Natural killer cell treated with Interleukin-12 subunit alpha and Interleukin-12 subunit beta and Interleukin-15 and Interleukin-18, amount 100 ng/mL, for 72 hours (primary cell): ENCODE results near the gene HSD17B2. TPM values are rescaled to one million over a fixed set of nuclear protein-coding genes. Genes with fewer than 3 reads are reported as not detected.
"Not testable (repeated sequence)": the region's sequence is repeated elsewhere in the genome, so short reads cannot be mapped to it uniquely, and the experiment has no call there.

Experiments
- ATAC-seq, 2 donors: fragments of 150-1000 bp; cut with Tn5 transposase in 1 of 2; sonication (Bioruptor Pico), chemical (Tn5 transposase) in 1 of 2; 2 replicates each; pipeline ENCODE4 v1.10.0; 2021
- DNase-seq: peaks from one replicate; pipeline ENCODE4 v3.0.0; 2022; ENCODE audit warnings: low spot score
- H3K27ac Mint-ChIP-seq, 2 donors: 1 replicate in 1 of 2; 2 replicates in 1 of 2; pipeline ENCODE4 v1.8.0; 2022; ENCODE audit warnings: mixed read lengths in 2 of 2, mild to moderate bottlenecking in 1 of 2, moderate library complexity in 1 of 2
- H3K27me3 Mint-ChIP-seq, 2 donors: 1 replicate in 1 of 2; 2 replicates in 1 of 2; pipeline ENCODE4 v1.8.0; 2022; ENCODE audit warnings: mixed read lengths in 2 of 2
- H3K36me3 Mint-ChIP-seq: one replicate; pipeline ENCODE4 v1.8.0; 2022; ENCODE audit warnings: mixed read lengths
- H3K4me1 Mint-ChIP-seq, 2 donors: 1 replicate in 1 of 2; 2 replicates in 1 of 2; pipeline ENCODE4 v1.8.0; 2022; ENCODE audit warnings: low read depth in 2 of 2, mixed read lengths in 2 of 2, mild to moderate bottlenecking in 1 of 2
- H3K4me3 Mint-ChIP-seq: one replicate; pipeline ENCODE4 v1.8.0; 2022; ENCODE audit warnings: mixed read lengths
- H3K9me3 Mint-ChIP-seq: 2 replicates; pipeline ENCODE4 v1.8.0; 2022; ENCODE audit warnings: mixed read lengths
- total RNA-seq, 2 donors: library from RNA; stranded (reverse); gene quantifications; one replicate each; pipeline ENCODE4 v1.2.3, GENCODE V29; 2022

HSD17B2 gene
- total RNA-seq, 2 donors from 2014 or later, result not detected

DNA sequence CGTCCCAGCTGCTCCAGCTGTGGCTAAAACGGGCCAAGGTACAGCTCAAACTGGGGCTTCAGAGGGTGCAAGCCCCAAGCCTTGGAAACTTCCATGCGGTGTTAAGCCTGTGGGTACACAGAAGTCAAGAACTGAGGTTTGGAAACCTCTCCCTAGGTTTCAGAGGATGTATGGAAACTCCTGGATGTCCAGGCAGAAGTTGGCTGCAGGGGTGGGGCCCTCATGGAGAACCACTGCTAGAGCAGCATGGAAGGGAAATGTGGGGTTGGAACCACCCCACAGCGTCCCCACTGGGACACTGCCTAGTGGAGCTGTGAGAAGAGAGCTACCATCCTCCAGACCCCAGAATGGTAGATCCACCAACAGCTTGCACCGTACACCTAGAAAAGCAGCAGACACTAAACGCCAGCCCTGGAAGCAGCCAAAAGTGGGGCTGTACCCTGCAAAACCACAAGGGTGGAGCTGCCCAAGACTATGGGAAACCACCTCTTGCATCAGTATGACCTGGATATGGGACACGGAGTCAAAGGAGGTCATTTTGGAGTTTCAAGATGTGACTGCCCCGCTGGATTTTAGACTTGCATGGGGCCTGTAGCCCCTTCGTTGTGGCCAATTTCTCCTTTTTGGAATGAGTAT is 26.0 kb upstream of the HSD17B2 start:
- Mint-ChIP-seq H3K4me3 (no peak overlapping the region), H3K27me3 (peaks cover 7 to 8% of the 10 kb centered on the region in 2 donors), H3K27ac (no peak overlapping the region), H3K36me3 (peaks cover 18% of the 10 kb centered on the region), H3K4me1 (peaks cover 19 to 20% of the 10 kb centered on the region in 2 donors), H3K9me3 (peaks cover 10% of the 10 kb centered on the region)
- no peak for ATAC-seq
- DNase-seq, result no peak

DNA sequence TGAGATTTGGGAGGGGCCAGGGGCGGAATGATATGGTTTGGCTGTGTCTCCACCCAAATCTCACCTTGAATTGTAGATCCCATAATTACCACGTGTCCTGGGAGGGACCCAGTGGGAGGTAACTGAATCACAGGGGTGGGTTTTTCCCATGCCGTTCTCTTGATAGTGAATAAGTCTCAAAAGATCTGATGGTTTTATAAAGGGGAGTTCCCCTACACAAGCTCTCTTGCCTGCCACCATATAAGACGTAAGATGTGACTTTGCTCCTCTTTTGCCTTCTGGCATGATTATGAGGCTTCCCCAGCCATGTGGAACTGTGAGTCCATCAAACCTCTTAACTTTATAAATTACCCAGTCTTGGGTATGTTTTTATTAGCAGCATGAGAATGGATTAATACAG is 25.3 kb upstream of the HSD17B2 start:
- peaks cover 18 to 20% of the 10 kb centered on the region in 2 donors for H3K4me1 Mint-ChIP-seq
- not testable (repeated sequence) for ATAC-seq, DNase-seq, H3K27ac Mint-ChIP-seq, H3K9me3 Mint-ChIP-seq, H3K4me3 Mint-ChIP-seq
- peaks cover 7 to 10% of the 10 kb centered on the region in 2 donors for H3K27me3 Mint-ChIP-seq
- peaks cover 18% of the 10 kb centered on the region for H3K36me3 Mint-ChIP-seq

DNA sequence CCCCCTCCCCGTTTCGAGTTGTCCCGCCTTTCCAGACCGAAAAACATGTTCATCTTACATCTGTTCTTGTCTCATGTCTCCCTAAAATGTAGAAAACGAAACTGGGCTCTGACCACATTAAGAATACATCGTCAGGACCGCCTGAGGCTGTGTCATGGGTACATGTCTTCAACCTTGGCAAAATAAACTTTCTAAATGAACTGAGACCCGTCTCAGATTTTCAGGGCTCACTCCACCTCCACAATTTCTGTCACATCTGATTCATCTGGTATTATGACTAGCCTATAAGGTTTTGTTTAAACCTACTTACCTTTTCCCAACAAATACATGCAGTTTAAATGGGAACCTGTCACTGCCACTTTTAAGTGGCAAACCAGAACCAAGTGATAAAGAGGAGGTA is 24.4 kb upstream of the HSD17B2 start:
- peak overlapping the region; percentile 93 for H3K4me3 Mint-ChIP-seq
- H3K27me3 Mint-ChIP-seq, result peaks cover 12 to 15% of the 10 kb centered on the region in 2 donors
- DNase-seq, result no peak
- peaks cover 18% of the 10 kb centered on the region for H3K36me3 Mint-ChIP-seq
- H3K9me3 Mint-ChIP-seq, result peaks cover 10% of the 10 kb centered on the region
- no peak for ATAC-seq
- peaks cover 18 to 20% of the 10 kb centered on the region in 2 donors for H3K4me1 Mint-ChIP-seq
- peak overlapping the region; percentile 75 to 95 for H3K27ac Mint-ChIP-seq

DNA sequence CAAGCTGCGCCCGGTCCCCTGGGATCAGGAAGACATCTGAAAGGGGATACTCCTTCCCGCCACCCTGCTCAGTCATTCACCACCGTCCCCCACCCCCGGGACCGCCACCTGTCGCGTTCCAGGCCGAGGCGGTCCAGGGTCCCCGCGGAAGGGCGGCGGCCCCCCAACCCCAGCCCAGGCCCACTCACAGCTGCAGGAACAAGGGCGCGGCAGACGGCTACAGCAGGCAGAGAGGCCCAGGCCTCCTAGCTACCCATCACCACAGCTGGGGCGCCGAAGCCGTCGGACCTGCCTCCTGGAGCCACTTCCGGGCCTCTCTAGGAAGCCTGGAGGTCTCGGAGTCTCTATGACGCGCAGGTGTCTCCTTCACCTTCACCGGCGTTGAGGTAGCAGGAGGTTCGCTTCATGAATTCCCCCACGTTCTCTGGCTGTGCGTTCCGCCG is 23.8 kb upstream of the HSD17B2 start, which contains the start of gene SDR42E1:
Gene SDR42E1 (minus strand): TSS at position 272 of the 443 bp plus-strand sequence. CDS start 10,612 bp downstream, outside the sequence.
- DNase-seq (peak; percentile 74), ATAC-seq (peak; percentile 86 to 88)
- Mint-ChIP-seq H3K27ac (peak within 1 kb of the TSS; percentile 75 to 95), H3K9me3 (peaks cover 10% of the 10 kb centered on the region), H3K4me3 (peak within 1 kb of the TSS; percentile 93), H3K27me3 (peaks cover 12 to 17% of the 10 kb centered on the region in 2 donors), H3K4me1 (peaks cover 18 to 20% of the 10 kb centered on the region in 2 donors), H3K36me3 (peaks cover 18% of the 10 kb centered on the region)

DNA sequence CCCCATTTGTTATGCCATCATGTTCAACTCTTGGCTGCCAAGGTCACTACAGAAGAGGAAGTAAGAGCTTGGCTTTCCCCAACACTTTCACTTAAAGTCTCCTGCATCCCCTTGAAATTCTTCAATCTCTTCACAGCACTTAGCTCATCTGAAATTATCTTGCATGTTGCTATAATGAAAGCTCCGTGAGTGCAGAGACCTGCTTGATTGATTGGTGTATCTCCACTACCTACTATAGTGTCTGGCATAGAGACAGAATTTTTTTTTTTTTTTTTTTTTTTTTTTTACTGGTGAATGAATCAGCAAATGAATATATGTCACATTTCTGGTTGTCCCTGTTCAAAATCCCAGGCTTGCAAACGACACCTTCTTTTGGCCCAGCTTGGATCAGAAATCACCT is 21.9 kb upstream of the HSD17B2 start:
- Mint-ChIP-seq H3K9me3 (peaks cover 9% of the 10 kb centered on the region), H3K27me3 (peaks cover 12 to 17% of the 10 kb centered on the region in 2 donors), H3K27ac (no peak overlapping the region), H3K36me3 (peaks cover 16% of the 10 kb centered on the region), H3K4me1 (peaks cover 17 to 18% of the 10 kb centered on the region in 2 donors), H3K4me3 (no peak overlapping the region)
- DNase-seq, result no peak
- ATAC-seq, result no peak

DNA sequence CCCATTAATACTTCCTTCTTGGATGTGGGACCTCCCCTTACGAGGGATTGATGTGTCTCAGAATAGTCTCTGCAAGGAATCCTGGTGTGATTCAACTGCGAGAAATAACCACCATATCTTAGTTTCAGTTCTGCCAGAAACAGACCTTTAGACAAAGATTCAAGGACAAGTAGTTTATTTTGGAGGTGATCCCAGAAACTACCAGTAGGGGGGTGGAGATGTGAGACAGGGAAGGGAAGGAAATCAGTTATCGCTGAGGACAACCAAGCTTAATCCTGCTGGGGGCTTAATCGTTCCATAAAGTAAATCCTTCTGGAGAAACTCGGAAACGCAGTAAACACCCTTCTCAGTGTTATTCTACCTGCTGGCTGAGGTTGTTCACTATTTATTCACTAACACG is 18.8 kb upstream of the HSD17B2 start:
- H3K36me3 Mint-ChIP-seq, result peaks cover 6% of the 10 kb centered on the region
- ATAC-seq, result no peak

DNA sequence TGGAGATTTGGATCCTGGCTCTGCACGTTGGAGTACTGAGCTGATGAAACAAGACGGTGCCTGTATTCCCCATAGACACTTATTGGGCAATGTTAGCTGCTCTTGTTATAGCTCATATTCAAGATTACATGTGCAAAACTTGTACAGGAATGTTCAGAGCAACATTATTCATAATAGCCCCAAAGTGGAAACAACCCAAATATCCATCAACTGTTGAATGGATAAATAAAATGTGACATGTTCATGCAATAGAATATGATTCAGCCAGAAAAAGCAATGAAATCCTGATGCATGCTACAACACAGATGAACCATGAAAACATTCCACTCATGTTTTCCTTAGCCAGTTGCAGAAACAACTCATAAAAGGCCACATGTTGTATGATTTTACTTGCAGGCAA is 18.1 kb upstream of the HSD17B2 start:
- H3K4me3 Mint-ChIP-seq, result no peak overlapping the region
- ATAC-seq (no peak), DNase-seq (no peak)
- H3K27ac Mint-ChIP-seq, result no peak overlapping the region
- peaks cover 28 to 32% of the 10 kb centered on the region in 2 donors for H3K27me3 Mint-ChIP-seq
- no peaks in the 10 kb centered on the region for H3K9me3 Mint-ChIP-seq
- peaks cover 1% of the 10 kb centered on the region in 2 donors for H3K4me1 Mint-ChIP-seq
- peaks cover 1% of the 10 kb centered on the region for H3K36me3 Mint-ChIP-seq

More for the DNA sequence above, 18.8 kb upstream of the HSD17B2 start:
- Mint-ChIP-seq H3K27me3 (peaks cover 28 to 31% of the 10 kb centered on the region in 2 donors), H3K4me3 (no peak overlapping the region), H3K9me3 (peaks cover 4% of the 10 kb centered on the region), H3K4me1 (peaks cover 7 to 8% of the 10 kb centered on the region in 2 donors), H3K27ac (no peak overlapping the region)
- no peak for DNase-seq

DNA sequence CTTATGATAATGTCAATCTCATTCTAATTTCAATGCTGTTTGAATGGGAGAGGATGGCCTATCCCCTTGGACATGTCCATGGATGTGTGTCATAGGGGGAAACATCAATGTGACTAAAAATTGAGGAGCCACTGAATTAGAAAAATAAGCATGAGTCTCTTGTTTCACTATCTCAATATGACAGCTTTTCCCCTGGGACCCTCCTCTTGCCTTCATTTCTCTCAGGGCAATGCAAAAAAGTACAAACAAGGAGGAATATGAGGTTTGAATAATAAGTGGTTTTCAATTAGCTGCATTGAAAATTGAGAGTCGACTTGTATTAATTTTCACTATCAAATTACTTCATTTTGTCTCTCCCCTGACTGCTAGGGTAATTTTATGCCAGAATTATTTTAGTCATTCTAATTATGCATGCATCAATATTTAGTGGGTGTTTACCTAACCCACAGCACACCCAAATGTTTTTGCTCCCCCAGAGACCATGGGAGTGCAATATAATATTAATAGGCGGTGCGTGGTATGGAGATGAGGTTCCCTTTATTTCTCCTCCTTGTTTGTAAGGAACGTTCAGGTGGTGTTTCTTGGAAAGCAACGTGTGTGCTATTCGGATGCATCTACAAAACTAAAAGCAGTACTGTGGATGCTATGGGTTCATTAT is 17.0 kb upstream of the HSD17B2 start:
- H3K27me3 Mint-ChIP-seq, result peaks cover 25 to 30% of the 10 kb centered on the region in 2 donors
- H3K4me1 Mint-ChIP-seq, result no peaks in the 10 kb centered on the region
- ATAC-seq, result no peak
- H3K36me3 Mint-ChIP-seq, result no peaks in the 10 kb centered on the region
- no peak for DNase-seq
- H3K4me3 Mint-ChIP-seq, result no peak overlapping the region
- H3K27ac Mint-ChIP-seq, result no peak overlapping the region
- H3K9me3 Mint-ChIP-seq, result no peaks in the 10 kb centered on the region

DNA sequence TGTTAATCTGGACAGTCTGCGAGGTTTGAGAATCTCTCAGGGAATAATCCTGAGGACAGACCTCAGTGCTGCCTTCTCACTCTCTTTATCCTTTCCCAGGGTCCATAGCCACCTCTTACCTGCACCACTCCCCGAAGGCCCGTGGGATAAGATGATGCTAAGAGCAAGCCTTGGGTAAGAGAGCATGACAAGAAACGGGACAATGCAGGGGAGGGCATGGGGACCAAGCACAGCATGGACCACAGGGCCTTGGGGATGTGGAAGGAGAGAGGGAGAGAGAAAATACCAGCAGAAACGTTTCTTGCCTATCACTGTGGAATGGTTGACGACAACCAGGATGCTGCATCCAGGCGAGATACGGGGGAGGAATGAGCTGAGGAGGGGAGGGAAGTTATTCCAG is 15.5 kb upstream of the HSD17B2 start:
- no peak for ATAC-seq
- no peak for DNase-seq
- H3K9me3 Mint-ChIP-seq, result no peaks in the 10 kb centered on the region
- H3K4me1 Mint-ChIP-seq, result no peaks in the 10 kb centered on the region
- H3K36me3 Mint-ChIP-seq, result no peaks in the 10 kb centered on the region
- no peak overlapping the region for H3K27ac Mint-ChIP-seq
- H3K27me3 Mint-ChIP-seq, result peaks cover 33 to 39% of the 10 kb centered on the region in 2 donors
- H3K4me3 Mint-ChIP-seq, result no peak overlapping the region

DNA sequence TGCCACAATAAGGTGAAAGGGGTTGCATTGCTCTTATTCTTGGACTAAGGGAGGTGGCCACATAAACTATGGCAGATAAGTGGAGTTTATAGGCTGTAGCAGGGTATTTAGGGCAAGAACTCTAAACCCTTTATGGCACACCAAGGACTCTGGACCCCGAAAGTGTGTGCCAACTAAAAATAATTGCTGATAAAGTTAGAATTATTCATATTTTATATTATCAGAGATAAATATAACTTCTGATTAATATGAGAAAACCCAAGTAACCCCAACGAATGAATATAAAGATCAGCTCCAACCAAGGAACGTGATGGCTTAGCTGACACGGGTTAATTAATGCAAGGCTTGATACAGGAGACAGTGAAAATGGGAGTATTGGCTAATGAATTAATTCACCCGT is 15.0 kb upstream of the HSD17B2 start:
- H3K36me3 Mint-ChIP-seq, result no peaks in the 10 kb centered on the region
- H3K27ac Mint-ChIP-seq, result no peak overlapping the region
- H3K4me1 Mint-ChIP-seq, result no peaks in the 10 kb centered on the region
- DNase-seq (no peak), ATAC-seq (no peak)
- H3K9me3 Mint-ChIP-seq, result no peaks in the 10 kb centered on the region
- H3K27me3 Mint-ChIP-seq, result peaks cover 29 to 38% of the 10 kb centered on the region in 2 donors
- no peak overlapping the region for H3K4me3 Mint-ChIP-seq

DNA sequence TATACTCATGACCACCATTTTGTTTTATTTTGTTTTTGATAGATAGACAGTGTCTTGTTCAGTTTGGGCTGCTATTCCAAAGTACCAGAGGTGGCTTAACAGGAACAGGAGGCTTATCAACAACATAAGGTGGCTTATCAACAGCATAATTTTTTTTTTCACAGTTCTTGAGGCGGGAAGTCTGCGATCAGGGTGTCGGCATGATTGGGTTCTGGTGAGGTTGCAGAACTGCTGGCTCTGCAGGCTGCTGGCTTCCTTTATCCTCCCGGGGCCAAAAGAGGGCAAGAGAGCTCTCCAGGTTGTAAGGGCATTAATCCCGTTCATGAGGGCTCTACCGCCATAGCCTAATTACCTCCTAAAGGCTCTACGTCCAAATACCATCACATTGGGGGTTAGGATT is 11.8 kb upstream of the HSD17B2 start:
- Mint-ChIP-seq H3K9me3 (no peaks in the 10 kb centered on the region), H3K27ac (no peak overlapping the region), H3K27me3 (peaks cover 28 to 42% of the 10 kb centered on the region in 2 donors), H3K4me1 (no peaks in the 10 kb centered on the region), H3K4me3 (no peak overlapping the region), H3K36me3 (no peaks in the 10 kb centered on the region)
- DNase-seq (no peak), ATAC-seq (no peak)

DNA sequence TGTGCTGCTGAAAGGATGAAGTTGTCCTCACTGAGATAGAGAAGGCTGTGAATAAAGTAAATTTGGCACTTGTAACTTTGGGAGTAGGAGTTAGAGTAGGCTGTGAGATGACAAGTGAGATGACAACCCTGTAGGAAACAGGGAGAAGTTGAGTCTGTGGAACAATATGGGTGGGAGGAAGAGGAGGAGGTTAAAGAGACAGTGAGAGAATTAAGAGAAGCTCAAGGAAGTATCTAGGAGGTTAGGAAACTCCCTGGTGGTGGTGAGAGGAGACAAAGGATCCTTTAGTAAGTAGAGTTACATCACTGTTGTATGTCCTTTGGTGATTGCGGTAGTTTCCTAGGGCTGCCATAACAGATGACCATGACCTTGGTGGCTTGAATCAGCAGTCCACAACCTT is 10.7 kb upstream of the HSD17B2 start:
- ATAC-seq (no peak), DNase-seq (no peak)
- H3K27ac Mint-ChIP-seq, result no peak overlapping the region
- H3K27me3 Mint-ChIP-seq, result peaks cover 24 to 34% of the 10 kb centered on the region in 2 donors
- H3K9me3 Mint-ChIP-seq, result no peaks in the 10 kb centered on the region
- no peaks in the 10 kb centered on the region for H3K4me1 Mint-ChIP-seq
- no peaks in the 10 kb centered on the region for H3K36me3 Mint-ChIP-seq
- H3K4me3 Mint-ChIP-seq, result no peak overlapping the region

DNA sequence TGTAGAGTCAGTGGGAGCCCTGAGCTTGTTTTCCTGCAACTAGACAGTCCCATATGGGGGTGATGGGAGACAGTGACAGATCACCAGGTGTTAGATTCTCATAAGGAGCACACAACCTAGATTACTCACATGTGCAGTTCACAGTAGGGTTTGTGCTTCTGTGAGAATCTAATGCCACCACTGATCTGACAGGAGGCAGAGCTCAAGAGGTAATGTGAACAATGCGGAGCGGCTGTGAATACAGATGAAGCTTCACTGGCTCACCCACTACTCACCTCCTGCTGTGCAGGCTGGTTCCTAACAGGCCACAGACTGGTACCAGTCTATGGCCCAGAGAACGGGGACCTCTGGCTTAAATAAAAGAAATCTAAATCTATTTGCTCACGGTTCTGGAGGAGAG is 10.2 kb upstream of the HSD17B2 start:
- Mint-ChIP-seq H3K4me1 (no peaks in the 10 kb centered on the region), H3K4me3 (no peak overlapping the region), H3K9me3 (no peaks in the 10 kb centered on the region), H3K27ac (no peak overlapping the region), H3K36me3 (no peaks in the 10 kb centered on the region), H3K27me3 (peaks cover 19 to 29% of the 10 kb centered on the region in 2 donors)
- no peak for ATAC-seq
- DNase-seq, result no peak

DNA sequence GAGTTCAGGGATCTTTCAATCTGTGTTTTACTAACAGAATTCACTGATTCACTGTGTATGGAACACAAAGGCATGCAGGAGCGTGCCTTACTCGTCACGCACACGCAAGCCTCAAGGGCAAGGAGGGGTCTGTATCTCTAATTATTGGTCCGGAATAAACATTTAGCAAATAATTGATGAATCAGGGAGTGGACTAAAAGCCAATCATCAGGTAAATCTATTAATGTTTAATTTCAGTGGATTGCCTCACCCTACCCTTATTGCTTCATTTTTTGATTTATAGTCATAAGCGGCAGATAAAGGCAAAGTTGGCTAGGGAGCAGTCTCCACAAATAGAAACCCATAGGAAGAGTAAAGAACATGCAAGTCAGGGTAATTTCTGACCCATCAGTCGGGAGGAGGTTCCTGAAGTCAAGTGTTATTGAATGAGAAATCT is 7.4 kb upstream of the HSD17B2 start:
- no peaks in the 10 kb centered on the region for H3K9me3 Mint-ChIP-seq
- H3K4me3 Mint-ChIP-seq, result no peak overlapping the region
- peaks cover 20 to 21% of the 10 kb centered on the region in 2 donors for H3K27me3 Mint-ChIP-seq
- no peak for DNase-seq
- no peak for ATAC-seq
- H3K36me3 Mint-ChIP-seq, result no peaks in the 10 kb centered on the region
- H3K4me1 Mint-ChIP-seq, result no peaks in the 10 kb centered on the region
- no peak overlapping the region for H3K27ac Mint-ChIP-seq
